Measurements from ENCODE around the gene NDC1.

NDC1 gene

DNA sequence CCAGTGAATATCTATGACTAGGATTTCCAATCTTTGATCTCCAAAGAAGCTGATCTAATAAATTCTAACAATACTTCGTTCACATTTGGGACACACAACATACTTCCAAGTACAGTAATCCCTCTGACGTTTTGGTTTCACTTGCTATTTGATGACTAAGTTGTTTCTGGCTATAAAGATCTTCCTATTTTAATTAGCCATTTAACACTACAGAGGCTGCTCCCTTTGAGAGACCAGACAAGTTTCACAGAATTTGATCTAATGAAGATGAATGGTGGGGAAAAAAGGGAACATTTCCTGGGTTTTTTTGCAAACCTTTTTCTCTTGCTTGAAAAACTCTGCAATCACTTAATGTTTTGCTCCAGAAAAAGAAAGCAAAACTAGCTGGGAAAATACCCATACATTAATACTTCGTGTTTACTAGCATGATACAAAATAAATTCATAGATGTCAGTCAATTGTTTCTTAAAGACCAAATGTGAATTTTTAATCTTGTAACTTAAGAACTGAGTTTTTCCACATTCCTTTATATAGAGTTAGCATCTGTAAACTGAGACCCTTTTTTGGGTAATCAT lies 71.2 kb downstream of the NDC1 start:
- peak overlapping the region; percentile 72 for H3K4me2 ChIP-seq
- H2AFZ ChIP-seq (ENCODE audit: low read depth) = no peak overlapping the region
- peaks cover 43% of the 10 kb centered on the region for H3K4me1 ChIP-seq (ENCODE audit: low read depth, poor library complexity, severe bottlenecking)
- H3K27me3 ChIP-seq (ENCODE audit: insufficient read depth, low read depth) = no peaks in the 10 kb centered on the region
- peak overlapping the region; percentile 34 for H3K27ac ChIP-seq
- TF ChIP-seq, protein P1, sequence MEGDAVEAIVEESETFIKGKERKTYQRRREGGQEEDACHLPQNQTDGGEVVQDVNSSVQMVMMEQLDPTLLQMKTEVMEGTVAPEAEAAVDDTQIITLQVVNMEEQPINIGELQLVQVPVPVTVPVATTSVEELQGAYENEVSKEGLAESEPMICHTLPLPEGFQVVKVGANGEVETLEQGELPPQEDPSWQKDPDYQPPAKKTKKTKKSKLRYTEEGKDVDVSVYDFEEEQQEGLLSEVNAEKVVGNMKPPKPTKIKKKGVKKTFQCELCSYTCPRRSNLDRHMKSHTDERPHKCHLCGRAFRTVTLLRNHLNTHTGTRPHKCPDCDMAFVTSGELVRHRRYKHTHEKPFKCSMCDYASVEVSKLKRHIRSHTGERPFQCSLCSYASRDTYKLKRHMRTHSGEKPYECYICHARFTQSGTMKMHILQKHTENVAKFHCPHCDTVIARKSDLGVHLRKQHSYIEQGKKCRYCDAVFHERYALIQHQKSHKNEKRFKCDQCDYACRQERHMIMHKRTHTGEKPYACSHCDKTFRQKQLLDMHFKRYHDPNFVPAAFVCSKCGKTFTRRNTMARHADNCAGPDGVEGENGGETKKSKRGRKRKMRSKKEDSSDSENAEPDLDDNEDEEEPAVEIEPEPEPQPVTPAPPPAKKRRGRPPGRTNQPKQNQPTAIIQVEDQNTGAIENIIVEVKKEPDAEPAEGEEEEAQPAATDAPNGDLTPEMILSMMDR (conservative IDR thresholded peaks at IDR 0.05; ENCODE audit: low read depth, low read length) = no peak
- H3K9ac ChIP-seq = peak overlapping the region; percentile 5; the same call in 1 of the 2 replicates
- H3K36me3 ChIP-seq (ENCODE audit: insufficient read depth) = peaks cover 9% of the 10 kb centered on the region; the same call in 1 of the 2 replicates
- H3K79me2 ChIP-seq (ENCODE audit: insufficient read depth, low read depth) = no peaks in the 10 kb centered on the region
- no peaks in the 10 kb centered on the region for H4K20me1 ChIP-seq (ENCODE audit: insufficient read depth)
- no peak overlapping the region for H3K4me3 ChIP-seq (IDR thresholded peaks at IDR 0.05; ENCODE audit: insufficient read depth, low read depth, low read length)

GRCh38 chr1:53766194-53766742 lies 71.8 kb downstream of the NDC1 start:
- no peak overlapping the region for H3K9ac ChIP-seq
- H4K20me1 ChIP-seq (ENCODE audit: insufficient read depth) = no peaks in the 10 kb centered on the region
- H3K79me2 ChIP-seq (ENCODE audit: insufficient read depth, low read depth) = no peaks in the 10 kb centered on the region
- H3K27ac ChIP-seq = peak overlapping the region; percentile 34
- H3K36me3 ChIP-seq (ENCODE audit: insufficient read depth) = peaks cover 5% of the 10 kb centered on the region; the same call in 1 of the 2 replicates
- H3K4me3 ChIP-seq (IDR thresholded peaks at IDR 0.05; ENCODE audit: insufficient read depth, low read depth, low read length) = no peak overlapping the region
- H3K4me2 ChIP-seq = peak overlapping the region; percentile 72; the same call in 1 of the 2 replicates
- no peak overlapping the region for H2AFZ ChIP-seq (ENCODE audit: low read depth)
- no peaks in the 10 kb centered on the region for H3K27me3 ChIP-seq (ENCODE audit: insufficient read depth, low read depth)
- H3K4me1 ChIP-seq (ENCODE audit: low read depth, poor library complexity, severe bottlenecking) = peaks cover 43% of the 10 kb centered on the region
- TF ChIP-seq, protein P1 (conservative IDR thresholded peaks at IDR 0.05; ENCODE audit: low read depth, low read length) = no peak

DNA sequence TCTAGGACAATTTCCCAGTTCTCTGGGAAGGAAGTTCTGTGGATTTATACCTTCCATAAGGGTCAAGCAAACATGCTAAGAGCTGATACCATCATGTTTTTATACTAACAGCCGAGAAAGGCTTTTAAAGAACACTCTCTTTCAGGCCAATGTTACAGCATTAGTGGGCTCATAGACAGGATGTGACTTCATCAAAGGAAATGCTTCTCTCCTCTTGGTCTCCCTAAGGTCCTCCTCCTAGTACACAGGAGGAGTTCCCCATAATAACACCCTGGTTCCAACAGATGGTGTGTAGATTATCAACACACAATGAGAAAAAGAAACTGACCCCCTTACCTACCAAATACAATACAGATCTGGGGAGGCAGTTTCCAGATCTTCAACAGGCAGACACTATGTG lies 72.4 kb downstream of the NDC1 start:
- Histone ChIP-seq H3K4me2 (no peak overlapping the region), H3K36me3 (ENCODE audit: insufficient read depth) (peaks cover 5% of the 10 kb centered on the region; the same call in 1 of the 2 replicates), H3K27ac (no peak overlapping the region; the same call in 1 of the 2 replicates), H3K4me3 (IDR thresholded peaks at IDR 0.05; ENCODE audit: insufficient read depth, low read depth, low read length) (no peak overlapping the region), H2AFZ (ENCODE audit: low read depth) (no peak overlapping the region), H3K9ac (no peak overlapping the region), H3K4me1 (ENCODE audit: low read depth, poor library complexity, severe bottlenecking) (peaks cover 43% of the 10 kb centered on the region), H4K20me1 (ENCODE audit: insufficient read depth) (no peaks in the 10 kb centered on the region), H3K79me2 (ENCODE audit: insufficient read depth, low read depth) (no peaks in the 10 kb centered on the region), H3K27me3 (ENCODE audit: insufficient read depth, low read depth) (no peaks in the 10 kb centered on the region)
- TF ChIP-seq, protein P1 (conservative IDR thresholded peaks at IDR 0.05; ENCODE audit: low read depth, low read length) = no peak

GRCh38 chr1:53763911-53764310 lies 74.2 kb downstream of the NDC1 start:
- H3K79me2 ChIP-seq (ENCODE audit: insufficient read depth, low read depth) = no peaks in the 10 kb centered on the region
- no peaks in the 10 kb centered on the region for H4K20me1 ChIP-seq (ENCODE audit: insufficient read depth)
- H3K27me3 ChIP-seq (ENCODE audit: insufficient read depth, low read depth) = no peaks in the 10 kb centered on the region
- no peak overlapping the region for H3K9ac ChIP-seq
- H2AFZ ChIP-seq (ENCODE audit: low read depth) = no peak overlapping the region
- H3K4me3 ChIP-seq (IDR thresholded peaks at IDR 0.05; ENCODE audit: insufficient read depth, low read depth, low read length) = no peak overlapping the region
- no peaks in the 10 kb centered on the region for H3K36me3 ChIP-seq (ENCODE audit: insufficient read depth)
- TF ChIP-seq, protein P1 (conservative IDR thresholded peaks at IDR 0.05; ENCODE audit: low read depth, low read length) = no peak
- H3K27ac ChIP-seq = no peak overlapping the region
- H3K4me2 ChIP-seq = no peak overlapping the region
- peaks cover 32% of the 10 kb centered on the region for H3K4me1 ChIP-seq (ENCODE audit: low read depth, poor library complexity, severe bottlenecking)

Data from KMS-11 (cell line).